Measurements from ENCODE around the gene RAD51B.

GRCh38 chr14:68250927-68251768, 431.6 kb downstream of the RAD51B start:
- no peak for TF ChIP-seq ZNF280C (tag by site-specific recombination; IDR thresholded peaks at IDR 0.05)
- no peak for TF ChIP-seq PATZ1 (tag by site-specific recombination; IDR thresholded peaks at IDR 0.05)
- TF ChIP-seq CTCF (tag by site-specific recombination; IDR thresholded peaks at IDR 0.05), result no peak

Measured in HEK293 (cell line).